K562 (cell line): ENCODE measurements around the gene C1orf94. TPM values are rescaled to one million over a fixed set of nuclear protein-coding genes. Genes with fewer than 3 reads are reported as not detected.

Experiments used
- CHD7 ChIP-seq: fragments of 200-600 bp; sonication (generic); IDR thresholded peaks from one replicate; pipeline ENCODE4 v1.6.1; 2012; ENCODE audit warnings: mild to moderate bottlenecking, low read depth, low read length, inconsistent platforms
- polyA plus RNA-seq, 8 experiments: library from polyadenylated mRNA; depleted of rRNA in 4 of 8; stranded (reverse) in 5 of 8; unstranded in 3 of 8; fragments of >200 nt; fragmentation: Nextera tagmentation in 2 of 8; fragmentation: Illumina TruSeq in 1 of 8; extraction: Ambion mirVana in 2 of 8; extraction: Trizol in 1 of 8; gene quantifications; 2 replicates each; pipeline versions ENCODE4 v1.2.1 to v1.2.3, GENCODE V29; 2011 to 2014; ENCODE audit warnings: inconsistent platforms in 1 of 8, missing spikeins in 1 of 8
- total RNA-seq, 7 experiments: library from RNA; depleted of rRNA in 6 of 7; stranded (reverse); fragments of >200 nt in 6 of 7; fragmentation: Illumina TruSeq in 2 of 7; extraction: Trizol in 2 of 7; gene quantifications; 2 replicates each; pipeline versions ENCODE4 v1.2.1 to v1.2.3, GENCODE V29; 2011 to 2021; ENCODE audit warnings: low replicate concordance in 1 of 7

C1orf94 gene
- total and polyA plus RNA-seq, 9 of the 15 experiments (the other 6 are each of a cell fraction or from before 2014, with no cell fraction given): not detected

DNA sequence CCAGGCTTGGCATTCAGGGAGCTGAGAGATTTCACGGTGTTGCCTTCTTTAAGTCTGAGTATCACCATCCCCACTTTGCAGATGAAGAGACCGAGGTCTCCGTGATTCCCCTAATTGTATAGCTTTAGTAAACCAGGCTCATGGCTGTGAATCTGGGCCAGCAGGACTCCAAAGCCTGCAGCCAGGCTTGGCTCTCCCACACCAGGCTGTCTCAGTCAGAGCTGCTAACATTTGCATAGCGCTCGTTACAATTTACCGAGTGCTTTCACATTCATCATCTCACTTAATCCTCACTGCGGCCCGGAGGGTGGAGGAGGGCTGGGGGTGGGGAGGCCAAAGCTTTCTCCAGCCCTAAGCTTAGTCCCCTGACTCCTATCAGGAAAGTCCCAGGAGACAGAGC, 11.7 kb downstream of the C1orf94 start (continued):
- no peak for TF ChIP-seq CHD7
